Panc1 (cell line): ENCODE data around the gene GRIK3. TPM values are rescaled to one million over a fixed set of nuclear protein-coding genes. Genes with fewer than 3 reads are reported as not detected.
A peak's percentile ranks its signal among the peaks of the same experiment; 100 is the strongest.

Experiments
- ATAC-seq: fragments of 200-7000 bp; cut with Tn5 transposase; 2 replicates; pipeline ENCODE4 v1.9.1; 2020; ENCODE audit warnings: mild to moderate bottlenecking, moderate library complexity
- BruUV-seq: library from RNA; stranded (reverse); fragments of 400-500 nt; replicated peaks from 2 replicates; lab custom pipeline; 2021; lab: Mats Ljungman, UMichigan
- CTCF ChIA-PET: fragments of 300-600 bp; sonication (Branson Sonifier 250); formaldehyde crosslinking; loops from one replicate; lab custom pipeline; 2022; ENCODE audit warnings: antibody characterized with exemption; lab: Charles Lee
- POLR2A ChIA-PET: fragments of 300-600 bp; sonication (Branson Sonifier 250); formaldehyde crosslinking; loops from one replicate; lab custom pipeline; 2022; ENCODE audit warnings: antibody characterized with exemption; lab: Charles Lee
- DNase-seq: peaks from one replicate; pipeline ENCODE4 v3.0.0-alpha.2; 2010; ENCODE audit warnings: low read depth, low spot score
- H3K27ac ChIP-seq: 2 replicates; pipeline ENCODE4 v1.5.1; 2011; ENCODE audit warnings: mild to moderate bottlenecking, low read length, inconsistent platforms
- H3K27me3 ChIP-seq: fragments of 200-500 bp; sonication (Bioruptor generic); 2 replicates; pipeline ENCODE4 v1.6.0; 2014; ENCODE audit warnings: low read length, inconsistent platforms; ENCODE audit not compliant: control insufficient read depth, insufficient read depth
- H3K36me3 ChIP-seq: fragments of 200-500 bp; sonication (Bioruptor generic); 2 replicates; pipeline ENCODE4 v1.5.1; 2014; ENCODE audit warnings: inconsistent platforms, mild to moderate bottlenecking, low read length, moderate library complexity; ENCODE audit not compliant: control insufficient read depth, insufficient read depth
- H3K4me1 ChIP-seq: 2 replicates; pipeline ENCODE4 v1.5.1; 2011; ENCODE audit warnings: inconsistent platforms, mild to moderate bottlenecking, low read length, moderate library complexity; ENCODE audit not compliant: control insufficient read depth, insufficient read depth
- H3K4me3 ChIP-seq, 2 experiments: 2 replicates each; pipeline ENCODE4 v1.5.1; 2011 to 2012; ENCODE audit warnings: low read depth in 2 of 2, low read length in 2 of 2, mild to moderate bottlenecking in 2 of 2, inconsistent platforms in 1 of 2, moderate library complexity in 1 of 2
- H3K9me3 ChIP-seq: fragments of 200-500 bp; sonication (Bioruptor generic); 2 replicates; pipeline ENCODE4 v1.5.1; 2014; ENCODE audit warnings: low read depth, mild to moderate bottlenecking, inconsistent platforms, low read length, moderate library complexity; ENCODE audit not compliant: control insufficient read depth, insufficient read depth
- CTCF ChIP-seq: fragments of 450-650 bp; IDR thresholded peaks from 2 replicates; pipeline ENCODE4 v1.5.1; 2017; ENCODE audit warnings: mild to moderate bottlenecking
- POLR2AphosphoS5 ChIP-seq: IDR thresholded peaks from 2 replicates; pipeline ENCODE4 v1.6.1; 2012; ENCODE audit warnings: mild to moderate bottlenecking, low read depth, low read length, moderate library complexity
- REST ChIP-seq, 2 experiments: IDR thresholded peaks; 2 replicates each; pipeline ENCODE4 v1.6.1; 2011 to 2012; ENCODE audit warnings: low read depth in 2 of 2, control low read depth in 1 of 2, low read length in 1 of 2, mild to moderate bottlenecking in 1 of 2, moderate library complexity in 1 of 2; ENCODE audit not compliant: insufficient read depth in 1 of 2
- SIN3A ChIP-seq: IDR thresholded peaks from 2 replicates; pipeline ENCODE4 v1.6.1; 2012; ENCODE audit warnings: low read depth, mild to moderate bottlenecking, low read length, moderate library complexity, borderline replicate concordance; ENCODE audit not compliant: insufficient read depth
- TCF7L2 ChIP-seq: IDR thresholded peaks from 2 replicates; pipeline ENCODE4 v1.6.1; 2011; ENCODE audit warnings: mild to moderate bottlenecking, low read depth, low read length, inconsistent platforms
- in situ Hi-C: cut with HindIII; loops from 2 replicates; pipeline ENCODE4 v1.10.0; 2016; ENCODE audit warnings: low sequenced_read_pairs, low pct_unique_long_range_greater_than_20kb
- intact Hi-C: fragments of 100-400 bp; cut with micrococcal nuclease; formaldehyde crosslinking; loops from one replicate; pipeline ENCODE4 v1.10.0; 2022; ENCODE audit not compliant: unreplicated experiment
- total RNA-seq: library from RNA; stranded (reverse); gene quantifications from one replicate; pipeline ENCODE4 v1.2.1, GENCODE V29; 2021; ENCODE audit not compliant: unreplicated experiment

Gene GRIK3
- total RNA-seq, 1 experiment from 2014 or later: not detected

- Histone ChIP-seq H3K4me3 (no peak overlapping the region), H3K36me3 (no peaks in the 10 kb centered on the region), H3K27ac (no peak overlapping the region), H3K9me3 (no peaks in the 10 kb centered on the region), H3K27me3 (peaks cover 23% of the 10 kb centered on the region), H3K4me1 (no peaks in the 10 kb centered on the region)
- intact Hi-C loops (no loop called here), in situ Hi-C loops (no loop called here)
- TF ChIP-seq SIN3A (no peak), POLR2AphosphoS5 (no peak), CTCF (no peak)
- ATAC-seq (0 out of 2 replicates have a peak, but pooled peaks have one; percentile 30), DNase-seq (no peak)
- CTCF ChIA-PET: no interaction called here
- BruUV-seq: no TSS peak
- POLR2A ChIA-PET: no interaction called here
Measured at GRCh38 chr1:36818771-36819170, 215.5 kb downstream of the GRIK3 start.

- H3K9me3 ChIP-seq: no peaks in the 10 kb centered on the region
- no peak overlapping the region for H3K4me3 ChIP-seq
- DNase-seq (no peak), ATAC-seq (no peak)
- peaks cover 17% of the 10 kb centered on the region for H3K27me3 ChIP-seq
- BruUV-seq: no TSS peak
- POLR2A ChIA-PET: interaction anchor here (0.5 kb wide), 1 partner anchor 186 kb away, joined by 4 read pairs; no protein-coding TSS in a partner anchor
- CTCF ChIA-PET: no interaction called here
- no peaks in the 10 kb centered on the region for H3K36me3 ChIP-seq
- in situ Hi-C loops (no loop called here), intact Hi-C loops (no loop called here)
- TF ChIP-seq REST (IDR thresholded peaks at IDR 0.05; ENCODE audit: insufficient read depth in 1 of 2, low read depth in 2 of 2, low read length in 1 of 2): no peak
- no peak for TF ChIP-seq POLR2AphosphoS5
- no peak for TF ChIP-seq CTCF
- no peak for TF ChIP-seq TCF7L2
- TF ChIP-seq SIN3A: no peak
- H3K4me1 ChIP-seq: no peaks in the 10 kb centered on the region
- no peak overlapping the region for H3K27ac ChIP-seq
Measured at GRCh38 chr1:36816348-36816747, 218.0 kb downstream of the GRIK3 start.
